Fibroblast of skin of abdomen (primary cell): ENCODE results near the gene CSRP3.
"Not testable (repeated sequence)": the region's sequence is repeated elsewhere in the genome, so short reads cannot be mapped to it uniquely, and the experiment has no call there.

ENCODE experiments used
- DNase-seq: peaks from one replicate; pipeline ENCODE4 v3.0.0-alpha.2; 2013

The CSRP3 gene

DNA sequence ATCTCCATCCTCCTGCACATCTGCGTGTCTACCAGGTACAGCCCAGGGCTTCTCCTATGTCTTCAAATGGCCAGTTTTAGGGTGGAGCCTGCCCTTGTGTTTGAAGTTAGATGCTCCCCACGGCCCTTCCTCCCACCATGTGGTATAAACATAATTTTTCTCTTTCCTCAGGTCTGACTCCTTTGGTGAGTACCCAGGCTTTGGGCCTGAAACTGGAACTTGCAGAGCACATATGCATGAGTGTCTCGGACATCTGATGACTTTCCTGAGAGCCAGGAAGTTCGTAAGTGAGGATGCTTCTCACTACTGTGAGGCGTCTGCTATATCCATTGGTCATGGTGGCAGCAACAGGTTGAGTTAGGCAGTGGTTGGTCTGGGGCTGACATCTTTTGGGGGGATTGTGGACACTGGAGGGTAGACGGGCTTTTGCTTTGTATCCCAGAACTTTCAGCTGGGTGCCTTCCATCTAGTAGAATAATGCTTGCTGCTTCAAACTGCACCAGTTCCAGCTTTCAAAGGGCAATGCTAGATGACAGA, 16.2 kb downstream of the CSRP3 start:
- DNase-seq: no peak

DNA sequence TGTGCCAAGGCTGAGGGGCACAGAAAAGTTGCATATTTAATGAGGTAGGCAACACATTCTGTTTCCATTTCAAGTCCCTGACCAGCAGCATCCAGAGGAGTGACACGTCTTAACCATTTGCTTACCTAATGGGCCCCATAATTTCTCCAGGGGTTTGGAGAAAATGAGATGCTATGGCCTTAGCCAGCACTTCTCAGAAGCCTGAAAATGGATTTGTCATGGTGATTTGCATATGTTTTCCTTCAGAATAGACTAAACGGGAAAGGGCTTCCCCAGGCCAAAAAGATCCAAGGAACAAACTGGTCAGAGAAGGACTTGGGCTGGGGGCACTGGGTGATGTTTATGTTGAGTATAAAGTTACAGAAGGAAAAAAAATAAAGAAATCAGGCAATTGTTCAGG, 16.7 kb downstream of the CSRP3 start:
- no peak for DNase-seq

DNA sequence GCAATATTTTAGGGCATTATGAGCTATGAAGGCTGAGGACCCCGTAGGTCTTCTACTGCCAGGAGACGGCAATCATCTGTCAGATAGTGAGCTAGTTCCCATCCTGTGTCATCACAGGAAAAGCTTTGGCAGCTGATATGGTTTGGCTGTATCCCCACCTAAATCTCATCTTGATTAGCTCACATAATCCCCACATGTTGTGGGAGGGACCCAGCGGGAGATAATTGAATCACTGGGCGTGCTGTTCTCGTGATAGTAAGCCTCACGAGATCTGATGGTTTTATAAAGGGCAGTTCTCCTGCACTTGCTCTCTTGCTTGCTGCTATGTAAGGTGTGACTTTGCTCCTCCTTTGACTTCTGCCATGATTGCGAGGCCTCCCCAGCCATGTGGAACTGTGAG, 18.1 kb downstream of the CSRP3 start:
- no peak for DNase-seq

GRCh38 chr11:19181531-19182261, 20.1 kb downstream of the CSRP3 start:
- DNase-seq: no peak

DNA sequence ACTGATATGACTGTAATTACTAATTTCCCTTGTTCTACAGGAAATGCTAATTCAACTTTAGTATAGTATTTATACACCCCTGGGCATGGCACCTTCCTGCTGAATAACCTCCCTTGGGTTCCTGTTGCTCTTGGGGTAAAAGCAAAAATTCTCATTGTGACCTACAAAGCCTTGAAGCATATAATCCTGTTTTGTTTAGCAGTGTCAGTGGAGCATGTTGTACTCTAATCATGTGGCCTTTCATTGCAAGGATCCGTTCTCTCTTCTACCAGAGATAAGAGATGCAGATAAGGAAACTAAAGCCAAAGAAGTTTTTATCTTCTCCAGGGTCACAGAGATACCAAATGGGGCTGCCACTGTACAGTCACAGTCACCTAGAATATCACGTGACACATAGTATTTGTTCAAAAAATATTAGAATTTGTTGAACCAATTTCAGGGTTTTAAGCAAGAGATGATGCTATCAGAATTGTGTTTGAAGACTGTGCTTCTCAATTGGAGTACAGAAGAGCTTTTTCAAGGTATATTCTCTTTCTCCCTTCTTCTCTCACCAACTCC, 25.1 kb downstream of the CSRP3 start:
- no peak for DNase-seq

- no peak for DNase-seq
These were observed 27.7 kb downstream of the CSRP3 start for GRCh38 chr11:19173964-19174638.

DNA sequence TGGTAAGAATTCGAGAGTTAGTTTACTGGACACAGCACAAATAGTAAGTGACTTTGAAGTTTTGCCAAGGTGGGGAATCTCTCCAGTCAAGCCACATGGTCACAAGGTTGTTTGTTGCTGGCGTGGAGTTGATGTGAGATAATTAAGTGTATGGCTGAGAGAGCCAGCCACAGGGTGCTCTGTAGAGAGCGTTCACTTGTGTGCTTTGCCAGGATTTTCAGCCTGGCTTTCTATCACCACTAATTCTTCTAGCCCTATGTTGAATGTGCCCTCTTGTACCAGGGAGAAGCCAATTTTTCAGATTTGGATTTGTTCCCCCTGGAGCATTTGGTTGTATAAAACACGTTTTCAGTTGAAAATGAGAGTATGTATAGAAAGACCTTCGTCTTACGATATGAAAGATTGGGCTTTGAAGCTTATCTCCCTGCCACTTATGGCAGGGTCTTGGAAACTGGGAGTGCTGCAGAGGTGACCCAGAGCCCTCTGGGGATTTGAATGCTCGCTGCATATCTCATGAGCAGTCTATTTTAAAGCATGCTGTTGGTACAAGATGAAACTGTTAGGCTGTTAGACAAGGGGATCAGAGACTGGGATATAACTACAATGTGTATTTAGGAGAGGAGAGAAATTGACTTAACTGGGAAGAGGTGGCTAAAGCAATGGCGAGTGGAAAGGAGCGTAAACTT, 28.6 kb downstream of the CSRP3 start:
- no peak for DNase-seq

DNA sequence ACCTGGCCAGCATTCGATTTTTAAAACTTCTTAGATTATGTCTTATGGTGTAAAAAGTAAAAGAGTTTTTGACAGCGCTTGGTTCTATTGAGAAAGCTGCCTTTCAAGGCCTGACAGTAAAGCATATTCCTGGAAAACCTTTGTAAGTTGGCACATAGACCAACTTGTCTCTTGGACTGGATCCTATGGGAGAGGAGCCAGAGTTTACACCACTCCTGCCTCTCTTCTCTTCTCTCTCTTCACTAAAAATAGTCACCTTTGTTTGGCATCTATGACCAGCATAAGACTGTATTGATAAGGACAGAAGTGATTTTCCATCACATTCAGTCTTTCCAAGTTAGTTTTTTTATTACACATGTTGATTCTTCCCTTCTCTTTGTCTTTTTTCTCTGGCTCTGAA, 33.7 kb downstream of the CSRP3 start:
- no peak for DNase-seq

DNA sequence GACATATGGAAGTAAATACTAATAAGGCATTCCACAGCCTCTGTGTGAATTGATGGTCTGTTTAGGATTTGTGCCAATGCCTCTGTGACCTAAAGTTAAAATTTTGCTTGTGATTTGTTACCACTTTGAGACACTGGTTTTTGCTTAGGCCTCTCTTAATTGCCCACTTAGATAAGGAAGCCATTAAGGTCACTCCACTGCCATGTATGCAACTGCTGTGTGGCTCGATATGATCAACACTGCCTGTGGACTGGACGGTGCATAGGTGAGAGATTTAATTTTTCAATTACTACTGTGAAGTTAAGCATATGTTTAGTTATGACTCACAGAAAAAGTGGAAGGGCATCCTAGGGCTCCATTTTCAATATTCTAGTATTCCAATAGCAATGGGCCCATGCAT, 36.9 kb downstream of the CSRP3 start:
- DNase-seq: no peak

GRCh38 chr11:19164230-19164855, 37.4 kb downstream of the CSRP3 start:
- DNase-seq: no peak

DNA sequence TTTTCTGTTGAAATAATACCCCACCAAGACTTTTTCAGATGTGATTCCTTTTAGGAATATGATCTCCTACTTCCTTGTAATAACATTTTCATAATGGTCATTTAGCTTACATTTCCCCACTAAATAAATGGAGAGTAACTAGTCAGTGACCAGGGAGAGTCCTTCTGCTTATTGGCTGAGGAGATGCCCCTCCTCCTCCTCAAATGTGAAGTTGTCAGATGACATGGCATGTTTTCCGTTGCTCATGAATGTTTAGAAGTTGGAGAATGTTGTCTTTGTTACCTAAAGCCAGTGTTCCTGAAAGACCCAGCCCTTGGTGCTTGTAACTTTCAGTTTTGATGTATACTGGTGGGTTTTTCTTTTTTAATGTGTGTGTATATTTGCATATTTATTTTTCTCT, 38.2 kb downstream of the CSRP3 start:
- DNase-seq: no peak

DNA sequence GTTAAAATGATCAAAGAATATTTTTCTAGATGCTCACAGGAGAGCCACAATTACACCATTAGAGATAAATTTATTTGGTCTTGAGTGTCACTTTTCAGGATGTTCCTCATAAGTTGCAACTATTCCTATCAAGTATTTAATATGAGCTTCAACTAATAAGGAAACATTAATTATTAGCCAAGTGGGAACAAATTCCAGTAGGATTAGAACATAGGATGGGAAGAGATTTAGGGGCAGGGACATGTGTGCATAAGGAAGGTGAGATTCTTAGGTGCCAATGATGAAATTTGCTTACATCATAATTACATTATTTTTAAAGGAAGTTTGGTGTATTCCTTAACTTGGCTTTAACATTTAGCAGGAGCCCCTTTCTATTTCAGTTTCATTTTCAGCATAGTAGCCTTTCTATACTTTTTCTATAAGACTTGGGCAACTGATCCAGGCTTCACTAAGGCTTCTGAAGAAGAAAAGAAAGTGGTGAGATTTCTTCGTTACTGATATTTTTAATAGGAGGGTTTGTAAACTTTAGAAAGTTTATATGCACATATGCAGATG, 38.8 kb downstream of the CSRP3 start:
- DNase-seq: no peak

- DNase-seq: no peak
These were observed 40.1 kb downstream of the CSRP3 start for GRCh38 chr11:19161651-19162050.

DNA sequence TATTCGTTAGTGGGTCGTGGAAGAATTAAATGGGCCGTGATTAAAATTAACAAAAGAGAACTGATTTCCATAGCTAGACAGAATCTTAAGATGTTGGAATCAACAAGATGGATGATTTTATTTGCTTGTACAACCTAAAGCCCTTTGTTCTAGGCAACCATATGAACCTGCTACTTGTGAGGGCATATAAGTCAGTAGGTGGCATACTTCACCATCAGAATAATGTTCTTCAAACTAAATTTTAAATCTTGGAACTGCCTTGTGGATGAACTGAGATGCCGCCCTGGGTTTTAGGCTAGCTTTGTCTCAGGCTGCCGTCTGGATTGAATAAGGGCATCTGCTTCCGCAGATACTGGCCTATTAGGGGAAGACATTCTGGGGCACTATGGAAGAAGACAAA, 40.9 kb downstream of the CSRP3 start:
- DNase-seq: no peak

DNA sequence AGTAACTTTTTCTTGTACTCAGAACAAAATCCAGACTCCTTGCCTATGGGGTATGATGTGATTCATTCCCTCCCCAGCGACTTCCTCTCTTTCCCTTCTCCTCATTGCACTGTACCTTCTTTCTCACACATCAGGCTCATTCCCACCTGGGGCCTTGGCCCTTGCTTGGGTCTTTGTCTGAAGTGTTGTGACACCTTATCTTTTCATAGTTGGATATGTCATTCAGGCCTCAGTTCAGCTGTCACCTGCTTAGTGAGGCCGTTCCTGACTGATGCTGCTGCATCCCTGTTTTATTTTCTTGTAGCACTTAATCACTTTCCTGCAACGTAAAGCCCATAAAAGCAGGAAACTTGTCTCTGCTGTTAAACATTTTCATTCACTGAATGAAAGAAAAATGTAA, 44.9 kb downstream of the CSRP3 start:
- DNase-seq: no peak

- DNase-seq: no peak
These were observed 56.5 kb downstream of the CSRP3 start for GRCh38 chr11:19145319-19145718.

- DNase-seq: not testable (repeated sequence)
These were observed 64.9 kb downstream of the CSRP3 start for GRCh38 chr11:19136884-19137283.

DNA sequence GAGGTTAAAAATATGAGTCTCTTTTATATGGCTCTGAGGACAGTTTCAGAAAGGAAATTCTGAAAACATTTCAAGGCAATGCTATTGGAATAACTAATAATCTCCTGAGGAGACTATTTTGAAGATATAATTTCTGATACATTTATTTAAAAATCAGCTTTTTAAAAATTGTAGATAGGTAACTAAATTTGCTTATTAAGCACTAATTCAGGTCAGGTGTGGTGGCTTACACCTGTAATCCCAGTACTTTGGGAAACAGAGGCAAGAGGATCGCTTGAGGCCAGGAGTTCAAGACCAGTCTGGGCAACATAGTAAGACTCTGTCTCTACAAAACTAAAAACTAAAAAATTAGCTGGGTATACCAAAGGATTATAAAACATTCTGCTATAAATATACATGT, 67.8 kb downstream of the CSRP3 start:
- DNase-seq: no peak
